ENCODE data around the gene OTOL1.

Gene OTOL1

GRCh38 chr3:161545824-161546223 lies 49.2 kb downstream of the OTOL1 start:
- DNase-seq = no peak

DNA sequence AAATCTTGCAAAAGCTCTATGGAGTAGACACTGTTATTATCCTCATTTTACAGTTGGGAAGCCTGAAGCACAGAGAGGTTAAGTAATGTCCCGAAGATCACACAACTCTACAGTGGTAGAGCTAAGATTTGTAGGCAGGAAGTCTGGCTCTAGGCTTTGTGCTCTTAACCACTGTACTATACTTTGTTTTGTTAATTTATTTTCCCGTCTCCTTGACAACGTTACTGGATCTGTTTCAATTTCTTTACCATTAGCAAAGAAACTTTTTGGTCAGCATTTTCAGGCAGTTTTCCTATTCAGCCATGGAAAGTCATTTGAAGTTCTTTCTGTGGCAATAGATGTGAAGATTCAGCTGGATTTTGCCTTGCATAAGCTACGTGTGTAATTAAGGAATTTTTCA lies 51.7 kb downstream of the OTOL1 start:
- DNase-seq = no peak

DNA sequence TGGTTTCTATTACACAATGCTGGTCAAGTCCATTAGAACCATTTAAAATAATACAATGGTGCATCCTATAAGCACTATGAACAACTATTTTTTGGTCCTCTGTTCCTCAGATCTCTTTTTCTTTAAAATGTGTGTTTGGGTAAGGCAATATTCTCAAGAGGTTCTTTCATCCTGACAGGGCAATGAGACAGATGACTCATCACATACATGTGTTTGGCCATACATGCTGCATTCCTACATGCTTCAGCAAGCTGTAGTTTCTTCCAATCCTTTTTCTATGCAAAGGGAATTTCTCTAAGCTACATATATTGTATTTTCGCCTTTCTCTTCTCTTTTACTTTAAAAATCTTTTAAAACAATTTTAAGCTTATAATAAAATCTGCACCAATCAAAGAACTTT lies 52.7 kb downstream of the OTOL1 start:
- DNase-seq = no peak

DNA sequence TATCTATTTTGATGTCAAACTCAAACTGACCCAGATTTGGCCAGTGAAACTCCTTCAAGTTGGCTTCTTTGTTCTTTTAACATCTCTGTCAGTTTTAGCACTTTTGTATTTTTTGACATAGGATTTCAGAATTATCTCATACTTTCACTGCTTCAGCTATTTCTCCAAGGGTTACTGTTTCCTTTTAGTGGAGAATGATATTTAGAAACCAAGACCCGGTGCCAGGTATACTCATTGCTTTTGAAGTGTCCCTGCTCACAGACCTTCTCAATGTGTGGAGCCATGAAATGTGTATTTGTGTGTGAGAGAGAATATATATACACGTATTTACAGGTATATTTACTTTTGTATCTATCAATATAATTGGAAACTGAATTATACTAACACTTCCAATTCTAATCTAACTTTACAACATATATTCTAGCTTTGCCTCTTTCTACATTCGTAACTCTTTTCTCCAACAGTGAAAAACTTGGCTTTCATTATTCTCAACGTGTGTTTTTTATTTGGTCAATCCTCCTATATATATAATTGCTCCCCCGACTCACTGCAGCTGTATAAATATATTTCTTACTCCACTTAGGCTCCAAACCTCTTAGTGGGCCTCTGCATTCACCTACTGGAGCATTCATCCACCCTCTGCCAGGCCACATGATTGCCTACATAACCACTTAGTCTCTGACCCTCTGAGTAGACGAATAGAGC lies 54.0 kb downstream of the OTOL1 start:
- no peak for DNase-seq

DNA sequence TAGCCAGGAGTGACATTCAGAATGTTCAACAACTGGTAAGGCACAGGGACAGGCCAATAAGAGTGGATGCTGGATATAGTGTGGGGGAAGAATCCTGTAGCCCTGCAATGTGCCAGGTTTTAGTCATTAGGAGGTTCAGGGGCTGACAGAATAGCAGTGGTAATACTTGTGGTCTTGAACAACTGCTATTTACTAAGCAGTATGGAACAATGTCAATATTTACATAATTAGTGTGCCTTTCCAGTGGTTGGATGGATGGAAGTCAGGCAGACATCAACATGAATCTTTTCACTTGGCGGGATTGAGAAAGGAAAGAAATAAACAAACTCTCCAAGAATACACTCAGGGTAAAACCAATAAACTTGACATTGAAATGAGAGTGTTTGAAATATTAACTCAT lies 55.1 kb downstream of the OTOL1 start:
- no peak for DNase-seq

DNA sequence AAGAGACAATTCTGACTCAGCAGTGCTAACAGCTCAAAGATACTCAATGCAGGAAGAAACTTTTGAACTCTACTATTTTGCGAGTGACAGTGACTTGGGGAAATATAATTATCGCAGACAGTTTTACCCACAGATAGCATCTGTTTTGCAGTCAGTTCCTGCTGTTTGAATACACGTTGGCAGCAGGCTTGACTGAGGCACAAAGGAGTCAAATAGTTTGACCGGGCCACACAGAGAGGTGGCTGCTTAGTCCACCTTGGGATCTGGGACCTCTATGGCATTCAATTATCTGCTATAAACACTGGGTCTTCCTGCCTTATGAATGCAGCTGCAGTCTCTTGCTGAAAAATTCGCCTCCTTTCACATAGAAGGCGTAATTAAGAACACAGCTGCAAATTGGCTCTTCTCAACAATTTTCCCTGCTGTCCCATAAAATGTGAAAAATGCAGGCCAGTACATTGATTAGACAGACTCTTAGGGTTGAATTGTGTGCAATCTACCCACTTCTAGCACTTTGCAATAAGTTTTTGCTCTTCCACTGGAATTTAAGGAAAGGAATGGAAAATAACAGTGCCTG lies 56.5 kb downstream of the OTOL1 start:
- DNase-seq = no peak
